Kidney (tissue), 14 donors: ENCODE data around the gene COG2. TPM values are rescaled to one million over a fixed set of nuclear protein-coding genes. Genes with fewer than 3 reads are reported as not detected.

ENCODE experiments used
- DNase-seq, 5 donors: peaks; one replicate each; pipeline ENCODE4 v3.0.0-alpha.2; 2013 to 2020
- FAIRE-seq: peaks from 2 replicates; lab custom pipeline; 2012; peaks lifted over from hg19 to GRCh38; lab: Jason Lieb, UNC
- H3K27ac ChIP-seq, 2 donors: one replicate each; pipeline ENCODE4 v1.7.0; 2013; ENCODE audit warnings: low read depth in 2 of 2, low read length in 2 of 2, inconsistent platforms in 1 of 2
- H3K27me3 ChIP-seq: one replicate; pipeline ENCODE4 v1.7.1; 2013; ENCODE audit warnings: low read length, inconsistent platforms; ENCODE audit not compliant: control insufficient read depth, insufficient read depth
- H3K36me3 ChIP-seq, 3 donors: one replicate each; pipeline versions ENCODE4 v1.7.0 to v1.7.1; 2013; ENCODE audit warnings: low read length in 3 of 3, control low read depth in 1 of 3, inconsistent platforms in 1 of 3; ENCODE audit not compliant: insufficient read depth in 3 of 3, control insufficient read depth in 2 of 3
- H3K4me1 ChIP-seq, 3 donors: one replicate each; pipeline versions ENCODE4 v1.7.0 to v1.7.1; 2013; ENCODE audit warnings: low read length in 3 of 3, inconsistent platforms in 1 of 3, low read depth in 1 of 3; ENCODE audit not compliant: control insufficient read depth in 2 of 3, insufficient read depth in 2 of 3
- H3K4me3 ChIP-seq, 3 donors: one replicate each; pipeline versions ENCODE4 v1.7.0 to v1.8.1; 2013; ENCODE audit warnings: low read length in 3 of 3, control low read depth in 1 of 3, inconsistent platforms in 1 of 3
- H3K9ac ChIP-seq, 3 donors: one replicate each; pipeline versions ENCODE4 v1.7.0 to v1.7.1; 2013; ENCODE audit warnings: low read length in 3 of 3, control low read depth in 1 of 3, inconsistent platforms in 1 of 3
- H3K9me3 ChIP-seq, 3 donors: one replicate each; pipeline versions ENCODE4 v1.7.0 to v1.7.1; 2013; ENCODE audit warnings: low read length in 3 of 3, control low read depth in 1 of 3, inconsistent platforms in 1 of 3; ENCODE audit not compliant: control insufficient read depth in 2 of 3, insufficient read depth in 1 of 3
- intact Hi-C: fragments of 100-400 bp; cut with DNase I; formaldehyde crosslinking; loops from one replicate; pipeline ENCODE4 v1.11.1; 2022
- polyA plus RNA-seq: library from polyadenylated mRNA; stranded (reverse); fragments of 350-450 nt; fragmentation: Illumina TruSeq; extraction: RNeasy Lipid Tissue Mini Kit (QIAGEN cat#74804); gene quantifications from one replicate; pipeline ENCODE4 v1.2.3, GENCODE V29; 2014; ENCODE audit warnings: low read depth, low replicate concordance; ENCODE audit not compliant: insufficient read depth
- total RNA-seq: library from RNA; stranded (reverse); fragmentation: NEBNext Ultra II Directional; extraction: Animal tissue kit (Norgen Biotek cat#: 25700); gene quantifications from one replicate; pipeline ENCODE4 v1.2.1, GENCODE V29; 2021
- TF ChIP-seq, protein P1 (sequence below): IDR thresholded peaks from 3 replicates; pipeline ENCODE4 v1.5.1; 2012; ENCODE audit warnings: mild to moderate bottlenecking, moderate library complexity, borderline replicate concordance; ENCODE audit not compliant: insufficient read depth; ENCODE audit errors: extremely low read depth
- donor health status: control.
- donor health status: control.
- donor health status: control.
- donor health status: control.
- donor health status: control.
- donor health status: DM: yes; HTN: yes; CAD: no.
- donor health status: Normal renal cell carcinoma (clear cell type).

Gene COG2
- total and polyA plus RNA-seq, 2 donors from 2014 or later: 17.9 to 30.7 TPM

DNA sequence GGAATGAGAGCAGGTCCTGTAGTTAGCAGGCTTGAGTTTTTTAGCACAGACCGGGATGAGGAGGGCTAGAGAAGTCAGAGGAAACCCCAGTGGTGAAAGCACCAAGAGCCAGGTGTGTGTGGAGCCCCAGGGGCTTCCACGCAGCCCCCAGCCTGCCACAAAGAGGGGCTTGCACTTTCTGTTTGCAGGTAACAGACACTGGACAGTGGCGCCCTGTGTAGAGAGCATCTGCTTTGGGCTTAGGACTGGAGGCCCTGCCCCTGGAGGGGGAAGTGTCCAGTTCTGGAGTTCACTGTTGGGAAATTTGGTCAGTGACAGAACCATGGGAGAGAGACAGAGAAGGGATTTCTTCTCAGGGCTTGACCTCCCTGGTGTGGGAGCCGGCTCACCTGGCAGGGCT, 52.2 kb downstream of the COG2 start:
- no peaks in the 10 kb centered on the region for H3K27me3 ChIP-seq
- no peak overlapping the region for H3K4me3 ChIP-seq
- TF ChIP-seq, protein P1, sequence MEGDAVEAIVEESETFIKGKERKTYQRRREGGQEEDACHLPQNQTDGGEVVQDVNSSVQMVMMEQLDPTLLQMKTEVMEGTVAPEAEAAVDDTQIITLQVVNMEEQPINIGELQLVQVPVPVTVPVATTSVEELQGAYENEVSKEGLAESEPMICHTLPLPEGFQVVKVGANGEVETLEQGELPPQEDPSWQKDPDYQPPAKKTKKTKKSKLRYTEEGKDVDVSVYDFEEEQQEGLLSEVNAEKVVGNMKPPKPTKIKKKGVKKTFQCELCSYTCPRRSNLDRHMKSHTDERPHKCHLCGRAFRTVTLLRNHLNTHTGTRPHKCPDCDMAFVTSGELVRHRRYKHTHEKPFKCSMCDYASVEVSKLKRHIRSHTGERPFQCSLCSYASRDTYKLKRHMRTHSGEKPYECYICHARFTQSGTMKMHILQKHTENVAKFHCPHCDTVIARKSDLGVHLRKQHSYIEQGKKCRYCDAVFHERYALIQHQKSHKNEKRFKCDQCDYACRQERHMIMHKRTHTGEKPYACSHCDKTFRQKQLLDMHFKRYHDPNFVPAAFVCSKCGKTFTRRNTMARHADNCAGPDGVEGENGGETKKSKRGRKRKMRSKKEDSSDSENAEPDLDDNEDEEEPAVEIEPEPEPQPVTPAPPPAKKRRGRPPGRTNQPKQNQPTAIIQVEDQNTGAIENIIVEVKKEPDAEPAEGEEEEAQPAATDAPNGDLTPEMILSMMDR: no peak
- H3K9me3 ChIP-seq: no peaks in the 10 kb centered on the region
- H3K36me3 ChIP-seq: peaks cover 6 to 23% (median 18%) of the 10 kb centered on the region in 3 donors
- H3K9ac ChIP-seq: no peak overlapping the region
- FAIRE-seq (no peak), DNase-seq (no peak)
- H3K4me1 ChIP-seq: no peaks in the 10 kb centered on the region
- intact Hi-C loops: no loop called here
- H3K27ac ChIP-seq: no peak overlapping the region

DNA sequence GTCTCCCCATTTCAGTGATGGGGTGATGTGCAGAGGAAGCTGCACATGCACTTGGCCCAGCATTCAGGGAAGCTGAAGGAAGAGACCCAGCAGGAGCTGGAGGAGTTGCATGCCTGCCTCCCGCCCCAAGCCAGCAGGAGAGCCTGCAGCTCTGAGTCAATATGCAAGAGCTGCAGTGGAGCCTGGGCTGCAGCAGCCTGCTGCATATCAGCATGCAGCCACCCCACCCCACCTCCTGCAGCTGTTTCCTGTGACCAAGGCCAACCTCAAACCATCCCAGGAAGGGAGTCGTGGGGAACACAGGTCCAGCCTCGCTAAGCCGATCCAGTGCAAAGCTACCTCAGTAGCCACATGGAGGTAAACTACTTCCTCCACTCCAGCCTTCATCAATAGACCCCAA, 52.7 kb downstream of the COG2 start:
- no peaks in the 10 kb centered on the region for H3K4me1 ChIP-seq
- intact Hi-C loops: no loop called here
- no peaks in the 10 kb centered on the region for H3K27me3 ChIP-seq

DNA sequence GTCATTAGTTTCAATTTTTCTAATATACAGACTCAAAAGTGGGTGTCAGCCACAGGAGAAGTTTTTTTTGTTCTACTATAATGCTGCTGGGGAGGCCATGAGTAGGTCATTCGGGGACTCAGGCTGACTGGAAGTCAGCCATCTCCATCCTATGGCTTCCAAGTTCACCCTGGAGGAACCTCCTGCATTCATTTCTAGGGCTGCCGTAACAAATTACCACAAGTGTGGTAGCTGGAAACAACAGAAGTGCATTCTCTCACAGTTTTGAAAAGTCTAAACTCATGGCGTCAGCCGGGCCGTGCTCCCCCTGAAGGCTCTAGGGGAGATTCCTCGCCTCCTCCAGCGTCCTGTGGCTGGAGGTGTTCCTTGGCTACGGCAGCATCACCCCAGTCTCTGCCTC, 53.9 kb downstream of the COG2 start:
- no peaks in the 10 kb centered on the region for H3K4me1 ChIP-seq
- H3K9me3 ChIP-seq: no peaks in the 10 kb centered on the region
- H3K4me3 ChIP-seq: no peak overlapping the region
- H3K9ac ChIP-seq: no peak overlapping the region
- FAIRE-seq: no peak
- TF ChIP-seq, protein P1: no peak
- H3K27me3 ChIP-seq: no peaks in the 10 kb centered on the region
- intact Hi-C loops: no loop called here
- no peak overlapping the region for H3K27ac ChIP-seq
- H3K36me3 ChIP-seq: peaks cover 0 to 12% (median 9%) of the 10 kb centered on the region in 3 donors
- no peak for DNase-seq

More for the DNA sequence above, 52.7 kb downstream of the COG2 start:
- no peaks in the 10 kb centered on the region for H3K9me3 ChIP-seq
- TF ChIP-seq, protein P1: no peak
- peaks cover 1 to 17% (median 14%) of the 10 kb centered on the region in 3 donors for H3K36me3 ChIP-seq
- no peak overlapping the region for H3K4me3 ChIP-seq
- DNase-seq (no peak), FAIRE-seq (no peak)
- no peak overlapping the region for H3K27ac ChIP-seq
- no peak overlapping the region for H3K9ac ChIP-seq
